ENCODE data around the gene ZDHHC8. TPM values are rescaled to one million over a fixed set of nuclear protein-coding genes. Genes with fewer than 3 reads are reported as not detected.

The ZDHHC8 gene
- total RNA-seq, 6 experiments from 2014 or later = 11.4 to 39.0 (median 28.7) TPM

- no peak overlapping the region for H3K4me3 ChIP-seq
- TF ChIP-seq CTCF (IDR thresholded peaks at IDR 0.05) (no peak), POLR2A (IDR thresholded peaks at IDR 0.05) (no peak)
- WGBS (ENCODE audit: insufficient coverage, low coverage, low lambda C conversion rate, missing lambda C conversion rate) = 60% methylated on average over 5 of the region's 27 CpGs
- no peak overlapping the region for H3K27ac ChIP-seq
- no peaks in the 10 kb centered on the region for H3K36me3 ChIP-seq
- no peaks in the 10 kb centered on the region for H3K27me3 ChIP-seq
- H3K4me1 ChIP-seq = peaks cover 0 to 15% (median 2%) of the 10 kb centered on the region in 4 donors
- intact Hi-C loops (cut with DNase I) = no loop called here
- peak in 1 of 4 donors; percentile 13 for ATAC-seq
- H3K9me3 ChIP-seq = no peaks in the 10 kb centered on the region
- no peak for DNase-seq
Observed at GRCh38 chr22:20179455-20180244, 48.0 kb downstream of the ZDHHC8 start.

- 80% methylated on average over 5 of the region's 13 CpGs for WGBS (ENCODE audit: insufficient coverage, low coverage, low lambda C conversion rate, missing lambda C conversion rate)
- Histone ChIP-seq H3K27me3 (no peaks in the 10 kb centered on the region), H3K36me3 (no peaks in the 10 kb centered on the region), H3K27ac (no peak overlapping the region), H3K4me1 (peaks cover 0 to 13% (median 2%) of the 10 kb centered on the region in 4 donors), H3K4me3 (no peak overlapping the region), H3K9me3 (no peaks in the 10 kb centered on the region)
- TF ChIP-seq CTCF (IDR thresholded peaks at IDR 0.05) = no peak
- DNase-seq (no peak), ATAC-seq (no peak)
- intact Hi-C loops (cut with DNase I) = no loop called here
Observed at GRCh38 chr22:20180245-20180630, 48.6 kb downstream of the ZDHHC8 start.

GRCh38 chr22:20180640-20181039 is 49.0 kb downstream of the ZDHHC8 start:
- no peak for TF ChIP-seq POLR2A (IDR thresholded peaks at IDR 0.05)
- no peak for TF ChIP-seq CTCF (IDR thresholded peaks at IDR 0.05)
- Histone ChIP-seq H3K9me3 (no peaks in the 10 kb centered on the region), H3K4me1 (peaks cover 0 to 13% (median 2%) of the 10 kb centered on the region in 4 donors), H3K27ac (no peak overlapping the region), H3K36me3 (no peaks in the 10 kb centered on the region), H3K4me3 (no peak overlapping the region), H3K27me3 (no peaks in the 10 kb centered on the region)
- ATAC-seq (no peak), DNase-seq (no peak)
- intact Hi-C loops (cut with DNase I) = no loop called here
- WGBS (ENCODE audit: insufficient coverage, low coverage, low lambda C conversion rate, missing lambda C conversion rate) = 62% methylated on average over 3 of the region's 8 CpGs

- Histone ChIP-seq H3K36me3 (no peaks in the 10 kb centered on the region), H3K27me3 (no peaks in the 10 kb centered on the region), H3K27ac (no peak overlapping the region), H3K4me1 (peaks cover 0 to 13% (median 2%) of the 10 kb centered on the region in 4 donors), H3K4me3 (no peak overlapping the region), H3K9me3 (no peaks in the 10 kb centered on the region)
- intact Hi-C loops (cut with DNase I) = no loop called here
- WGBS (ENCODE audit: insufficient coverage, low coverage, low lambda C conversion rate, missing lambda C conversion rate) = 30% methylated on average over 2 of the region's 17 CpGs
- peak; percentile 74 to 87 (median 78) for ATAC-seq
- DNase-seq = peak in 2 of 3 donors; percentile 77 to 82
- TF ChIP-seq CTCF (IDR thresholded peaks at IDR 0.05) = no peak
- no peak for TF ChIP-seq POLR2A (IDR thresholded peaks at IDR 0.05)
Observed at GRCh38 chr22:20181194-20181883, 49.7 kb downstream of the ZDHHC8 start.

All from right lobe of liver (tissue), 6 donors.